Choroid plexus epithelial cell (primary cell): ENCODE results near the gene FSTL4.

Source experiments
- DNase-seq: peaks from one replicate; pipeline ENCODE4 v3.0.0-alpha.2; 2010; ENCODE audit warnings: low read depth
- H3K4me3 ChIP-seq: 2 replicates; pipeline ENCODE4 v1.5.1; 2011; ENCODE audit warnings: low read depth, mild to moderate bottlenecking, control low read depth, low read length, moderate library complexity
- TF ChIP-seq, protein P1 (sequence below): conservative IDR thresholded peaks from 2 replicates; pipeline ENCODE4 v1.5.1; 2011; ENCODE audit warnings: low read depth, mild to moderate bottlenecking, control low read depth, inconsistent platforms, low read length, moderate library complexity

The FSTL4 gene

DNA sequence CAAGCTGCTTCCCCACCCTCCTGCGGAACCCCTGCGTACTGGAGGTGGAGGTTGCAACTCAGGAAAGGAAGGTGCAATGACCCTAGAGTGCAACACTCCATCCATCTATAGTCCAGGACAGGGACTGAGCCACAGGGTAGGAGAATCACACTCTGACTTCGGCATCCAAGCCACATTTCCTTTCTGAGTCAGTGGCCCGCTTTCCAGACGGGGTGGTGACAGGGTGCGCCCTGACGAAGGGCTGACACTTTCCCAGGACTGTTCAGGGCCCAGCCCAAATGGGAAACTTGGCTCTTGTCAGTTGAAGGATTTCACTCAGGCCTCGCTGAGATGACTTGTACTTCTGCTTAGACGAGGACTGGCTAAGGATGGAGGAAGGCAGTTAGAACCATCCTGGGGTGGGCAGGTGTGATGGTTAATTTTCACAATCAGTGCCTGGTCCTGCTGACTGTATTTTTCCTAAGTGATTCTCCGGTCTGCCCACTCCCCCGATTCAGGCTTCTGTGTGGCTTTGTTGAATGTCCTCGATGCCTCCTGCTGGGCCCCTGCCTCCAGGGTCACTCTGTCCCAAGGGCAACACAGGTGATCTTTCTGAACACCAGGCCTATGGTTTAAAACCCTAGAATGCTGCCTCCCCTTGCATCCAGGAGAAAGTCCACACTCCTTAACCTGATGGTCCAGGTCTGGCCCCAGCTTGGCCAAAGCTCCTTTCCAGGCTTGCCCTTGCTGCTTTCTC, 228.1 kb downstream of the FSTL4 start:
- TF ChIP-seq, protein P1, sequence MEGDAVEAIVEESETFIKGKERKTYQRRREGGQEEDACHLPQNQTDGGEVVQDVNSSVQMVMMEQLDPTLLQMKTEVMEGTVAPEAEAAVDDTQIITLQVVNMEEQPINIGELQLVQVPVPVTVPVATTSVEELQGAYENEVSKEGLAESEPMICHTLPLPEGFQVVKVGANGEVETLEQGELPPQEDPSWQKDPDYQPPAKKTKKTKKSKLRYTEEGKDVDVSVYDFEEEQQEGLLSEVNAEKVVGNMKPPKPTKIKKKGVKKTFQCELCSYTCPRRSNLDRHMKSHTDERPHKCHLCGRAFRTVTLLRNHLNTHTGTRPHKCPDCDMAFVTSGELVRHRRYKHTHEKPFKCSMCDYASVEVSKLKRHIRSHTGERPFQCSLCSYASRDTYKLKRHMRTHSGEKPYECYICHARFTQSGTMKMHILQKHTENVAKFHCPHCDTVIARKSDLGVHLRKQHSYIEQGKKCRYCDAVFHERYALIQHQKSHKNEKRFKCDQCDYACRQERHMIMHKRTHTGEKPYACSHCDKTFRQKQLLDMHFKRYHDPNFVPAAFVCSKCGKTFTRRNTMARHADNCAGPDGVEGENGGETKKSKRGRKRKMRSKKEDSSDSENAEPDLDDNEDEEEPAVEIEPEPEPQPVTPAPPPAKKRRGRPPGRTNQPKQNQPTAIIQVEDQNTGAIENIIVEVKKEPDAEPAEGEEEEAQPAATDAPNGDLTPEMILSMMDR, result no peak
- no peak overlapping the region for H3K4me3 ChIP-seq
- no peak for DNase-seq

DNA sequence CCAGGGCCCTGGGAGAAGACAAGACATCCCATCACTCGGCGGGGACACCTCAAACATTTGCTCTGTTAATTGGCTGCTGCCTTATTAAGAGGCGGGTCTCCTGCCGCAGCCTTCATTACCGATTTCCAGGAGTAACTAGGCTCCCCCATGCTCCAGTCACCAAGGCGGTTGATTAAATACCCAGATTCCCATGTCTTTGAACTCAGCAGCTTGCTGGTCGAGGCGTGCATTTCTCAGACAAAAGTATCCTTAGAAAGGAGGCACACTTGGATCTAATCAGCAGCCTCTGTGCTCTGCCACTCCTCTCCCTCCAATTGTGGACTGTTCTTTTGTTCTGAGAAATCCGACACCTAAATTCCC, 228.8 kb downstream of the FSTL4 start:
- H3K4me3 ChIP-seq, result no peak overlapping the region
- no peak for DNase-seq
- TF ChIP-seq, protein P1, result no peak

DNA sequence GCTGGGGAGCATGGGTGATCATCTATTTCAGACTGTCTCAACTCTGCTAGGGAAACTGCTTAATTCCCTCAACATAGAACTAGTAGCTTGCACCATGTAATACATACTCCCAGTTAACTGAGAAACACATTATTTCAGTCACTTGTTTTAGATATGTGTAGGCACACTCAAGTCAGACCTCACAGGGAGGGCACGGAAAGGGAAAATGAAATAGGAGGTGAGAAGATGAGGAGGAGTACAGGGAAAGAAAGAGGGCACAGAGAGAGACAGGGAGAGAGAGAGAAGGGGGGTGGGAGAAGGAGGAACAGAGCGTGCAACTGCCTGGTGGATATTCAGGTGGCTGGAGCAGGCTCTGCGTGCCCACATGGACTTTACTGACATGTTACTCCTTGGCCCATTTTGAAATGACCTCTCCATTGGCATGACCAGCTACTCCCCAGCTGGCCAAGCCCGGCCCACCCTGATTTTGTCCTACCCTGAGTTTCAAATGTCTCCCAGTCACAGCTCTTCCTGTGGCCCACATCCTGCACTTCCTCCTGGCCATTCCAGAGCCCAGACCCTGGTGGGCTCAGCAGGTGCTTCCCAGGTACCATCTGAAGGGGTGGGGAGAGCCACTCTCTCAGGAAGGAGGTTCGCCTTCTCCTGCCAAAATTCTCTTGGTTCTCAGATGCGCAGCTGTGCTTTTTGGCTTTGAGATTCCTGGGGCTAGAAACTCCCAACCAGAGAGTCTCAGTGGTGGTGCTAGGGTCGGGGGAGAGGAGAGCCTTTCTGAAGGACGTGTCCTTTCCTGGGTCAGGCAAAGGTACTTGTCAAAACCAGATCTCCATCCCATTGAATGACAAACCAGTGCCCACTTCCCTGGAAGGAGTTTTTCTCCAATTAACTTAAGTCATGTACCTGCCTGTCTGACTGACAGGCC, 229.4 kb downstream of the FSTL4 start:
- no peak for DNase-seq
- no peak overlapping the region for H3K4me3 ChIP-seq

DNA sequence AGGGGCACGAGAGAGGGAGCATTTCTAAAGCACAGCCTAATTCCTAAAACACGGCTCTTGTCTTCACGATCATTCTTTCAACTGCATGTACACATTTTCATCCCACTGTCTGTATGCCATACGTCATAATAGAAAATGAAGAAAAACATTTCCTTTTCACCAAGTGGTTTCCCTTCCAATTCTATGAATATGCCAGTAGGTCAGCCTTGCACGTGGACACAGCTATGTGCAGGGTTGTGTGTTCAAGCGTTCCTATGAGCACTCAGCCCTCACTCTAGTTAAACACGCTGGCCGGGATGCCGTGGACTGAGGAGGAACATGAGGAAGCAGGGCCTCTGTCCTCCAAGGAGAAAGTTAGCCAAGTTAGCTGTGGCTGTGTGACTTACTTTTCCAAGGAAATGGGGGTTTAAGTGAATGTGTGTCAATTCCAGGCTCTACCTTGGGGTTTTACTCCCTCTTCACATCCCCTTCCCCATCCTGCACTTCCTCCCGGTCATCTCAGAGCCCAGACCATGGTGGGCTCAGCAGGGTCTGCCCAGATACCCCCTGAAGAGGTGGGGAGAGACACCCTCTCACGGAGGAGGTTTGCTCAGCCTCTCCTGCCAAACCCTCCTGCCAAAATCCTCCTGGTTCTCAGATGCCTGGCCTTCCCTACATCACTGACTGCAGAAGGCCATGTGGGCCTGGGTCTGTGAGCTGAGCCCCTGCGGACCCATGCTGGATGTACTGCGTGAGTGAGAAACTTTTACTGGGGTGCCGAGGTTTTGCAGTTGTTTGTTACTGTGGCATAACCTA, 230.6 kb downstream of the FSTL4 start:
- no peak for DNase-seq
- no peak overlapping the region for H3K4me3 ChIP-seq
- TF ChIP-seq, protein P1, result no peak

More for the DNA sequence above, 229.4 kb downstream of the FSTL4 start:
- TF ChIP-seq, protein P1, result no peak

DNA sequence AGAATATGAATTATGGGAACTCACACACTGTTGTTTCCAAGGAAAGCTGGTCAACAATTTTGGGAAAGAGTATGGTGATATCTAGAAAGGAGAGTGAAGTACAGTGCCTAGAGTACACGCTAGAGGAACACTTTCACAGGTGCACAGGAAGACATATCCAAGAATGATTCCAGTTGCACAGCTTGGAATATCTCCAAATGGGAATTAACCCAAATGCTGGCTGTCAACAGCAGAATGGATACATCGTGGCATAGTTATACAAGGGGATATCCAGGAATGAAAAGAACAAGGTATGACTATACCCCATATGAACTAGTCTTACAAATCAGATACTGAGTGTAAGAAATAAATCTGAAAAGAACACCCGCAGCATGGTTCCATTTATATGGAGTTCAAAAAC, 231.3 kb downstream of the FSTL4 start:
- TF ChIP-seq, protein P1, result no peak
- DNase-seq, result no peak
- no peak overlapping the region for H3K4me3 ChIP-seq

DNA sequence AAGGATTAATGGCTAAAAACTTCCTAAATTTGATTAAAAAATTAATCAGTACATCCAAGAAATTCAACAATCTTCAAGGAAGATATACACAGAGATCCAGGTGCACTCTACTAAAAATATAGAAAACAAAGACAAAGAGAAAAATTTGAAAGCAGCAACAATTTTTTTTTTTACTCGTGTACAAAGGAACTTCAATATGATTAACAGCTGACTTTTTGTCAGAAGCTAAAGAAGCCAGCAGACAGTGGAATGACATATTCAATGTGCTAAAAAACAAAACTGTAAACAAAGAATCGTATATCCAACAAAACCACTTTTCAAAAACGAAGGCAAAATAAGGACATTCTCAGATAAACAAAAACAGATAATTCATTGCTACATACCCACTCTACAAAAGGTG, 234.6 kb downstream of the FSTL4 start:
- DNase-seq, result no peak
- H3K4me3 ChIP-seq, result no peak overlapping the region
- TF ChIP-seq, protein P1, result no peak
